Fibroblast of villous mesenchyme (primary cell): ENCODE results near the gene NME7. TPM values are rescaled to one million over a fixed set of nuclear protein-coding genes. Genes with fewer than 3 reads are reported as not detected.

Experiments used
- DNase-seq: peaks from one replicate; pipeline ENCODE4 v3.0.0-alpha.2; 2010; ENCODE audit warnings: low read depth
- H3K4me3 ChIP-seq: 2 replicates; pipeline ENCODE4 v1.5.1; 2011; ENCODE audit warnings: low read depth, mild to moderate bottlenecking, low read length
- total RNA-seq: library from RNA; depleted of rRNA; stranded (reverse); fragments of >200 nt; gene quantifications from 2 replicates; pipeline ENCODE4 v1.2.3, GENCODE V29; 2012
- TF ChIP-seq, protein P1 (sequence below): IDR thresholded peaks from 2 replicates; pipeline ENCODE4 v1.5.1; 2012; ENCODE audit warnings: low read depth, mild to moderate bottlenecking, low read length; ENCODE audit not compliant: insufficient read depth

NME7 gene
- total RNA-seq, 1 donor = 41.9 TPM

GRCh38 chr1:169090900-169091311 lies 276.7 kb downstream of the NME7 start:
- TF ChIP-seq, protein P1, sequence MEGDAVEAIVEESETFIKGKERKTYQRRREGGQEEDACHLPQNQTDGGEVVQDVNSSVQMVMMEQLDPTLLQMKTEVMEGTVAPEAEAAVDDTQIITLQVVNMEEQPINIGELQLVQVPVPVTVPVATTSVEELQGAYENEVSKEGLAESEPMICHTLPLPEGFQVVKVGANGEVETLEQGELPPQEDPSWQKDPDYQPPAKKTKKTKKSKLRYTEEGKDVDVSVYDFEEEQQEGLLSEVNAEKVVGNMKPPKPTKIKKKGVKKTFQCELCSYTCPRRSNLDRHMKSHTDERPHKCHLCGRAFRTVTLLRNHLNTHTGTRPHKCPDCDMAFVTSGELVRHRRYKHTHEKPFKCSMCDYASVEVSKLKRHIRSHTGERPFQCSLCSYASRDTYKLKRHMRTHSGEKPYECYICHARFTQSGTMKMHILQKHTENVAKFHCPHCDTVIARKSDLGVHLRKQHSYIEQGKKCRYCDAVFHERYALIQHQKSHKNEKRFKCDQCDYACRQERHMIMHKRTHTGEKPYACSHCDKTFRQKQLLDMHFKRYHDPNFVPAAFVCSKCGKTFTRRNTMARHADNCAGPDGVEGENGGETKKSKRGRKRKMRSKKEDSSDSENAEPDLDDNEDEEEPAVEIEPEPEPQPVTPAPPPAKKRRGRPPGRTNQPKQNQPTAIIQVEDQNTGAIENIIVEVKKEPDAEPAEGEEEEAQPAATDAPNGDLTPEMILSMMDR = no peak
- no peak overlapping the region for H3K4me3 ChIP-seq
- no peak for DNase-seq

DNA sequence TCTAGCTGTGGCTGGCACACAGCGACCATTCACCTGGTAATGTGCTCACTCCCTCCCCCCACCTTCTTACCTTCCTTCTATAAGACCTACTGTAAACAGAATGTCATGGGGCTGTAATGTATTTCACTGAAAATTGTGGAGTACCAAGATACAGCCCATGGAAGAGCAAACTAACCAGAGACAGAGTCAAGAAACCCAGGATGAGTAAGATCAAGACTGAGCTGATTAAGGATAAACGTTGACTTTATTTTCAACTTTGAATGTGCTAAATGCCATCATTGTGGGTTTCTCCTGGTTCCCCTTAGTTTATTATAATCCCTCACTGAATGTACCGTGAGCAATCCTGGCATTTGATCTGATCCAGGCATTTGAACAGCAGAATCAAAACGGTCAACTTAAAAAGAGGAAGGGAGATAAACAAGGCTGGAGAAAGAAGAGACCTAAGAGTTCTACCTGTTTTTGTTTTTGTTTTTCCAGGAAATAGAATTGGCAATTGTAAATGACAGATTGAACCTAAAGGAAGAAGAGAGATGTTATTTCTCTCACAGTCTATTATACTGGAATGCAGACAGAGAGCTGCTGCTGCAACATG lies 277.2 kb downstream of the NME7 start:
- TF ChIP-seq, protein P1 = no peak
- no peak for DNase-seq
- no peak overlapping the region for H3K4me3 ChIP-seq

DNA sequence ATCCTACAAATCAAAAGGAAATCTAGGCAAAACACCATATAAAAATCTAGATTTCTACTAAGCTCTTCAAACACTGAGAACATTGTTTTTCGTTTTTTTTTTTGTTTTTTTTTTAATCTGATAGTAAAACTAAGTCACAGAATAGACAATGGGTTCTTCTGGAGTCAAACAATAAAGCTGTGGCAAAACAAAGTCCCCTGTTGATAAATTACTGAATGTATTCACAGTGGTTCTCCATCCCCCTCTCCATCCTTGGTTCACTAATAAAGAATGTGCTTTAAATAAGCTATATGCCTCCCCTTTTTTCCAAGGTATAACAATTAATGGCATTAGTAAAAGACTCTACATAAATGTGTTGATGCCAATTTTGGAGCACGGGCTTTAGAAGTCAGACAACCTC lies 277.8 kb downstream of the NME7 start:
- DNase-seq = no peak
- TF ChIP-seq, protein P1 = no peak
- no peak overlapping the region for H3K4me3 ChIP-seq

DNA sequence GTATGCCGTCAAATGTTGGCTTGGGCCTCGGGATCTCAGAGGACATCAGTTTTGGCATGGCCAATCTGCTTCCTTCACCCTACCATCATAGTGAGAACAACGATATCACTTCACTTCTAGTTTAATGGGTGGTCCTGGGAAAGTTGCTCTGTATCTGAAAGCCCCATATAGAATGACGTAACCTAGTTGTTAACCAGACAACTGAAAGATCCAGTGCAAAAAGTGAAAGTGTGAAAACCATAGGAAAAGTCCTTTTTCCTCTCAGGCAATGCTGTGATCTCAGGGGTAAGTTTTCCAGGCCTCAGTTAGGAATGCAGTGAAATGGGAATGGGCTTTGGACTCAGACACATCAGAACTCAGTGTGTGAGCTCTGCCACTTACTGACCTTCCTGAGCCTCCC lies 279.7 kb downstream of the NME7 start:
- TF ChIP-seq, protein P1 = no peak
- DNase-seq = no peak
- H3K4me3 ChIP-seq = no peak overlapping the region

DNA sequence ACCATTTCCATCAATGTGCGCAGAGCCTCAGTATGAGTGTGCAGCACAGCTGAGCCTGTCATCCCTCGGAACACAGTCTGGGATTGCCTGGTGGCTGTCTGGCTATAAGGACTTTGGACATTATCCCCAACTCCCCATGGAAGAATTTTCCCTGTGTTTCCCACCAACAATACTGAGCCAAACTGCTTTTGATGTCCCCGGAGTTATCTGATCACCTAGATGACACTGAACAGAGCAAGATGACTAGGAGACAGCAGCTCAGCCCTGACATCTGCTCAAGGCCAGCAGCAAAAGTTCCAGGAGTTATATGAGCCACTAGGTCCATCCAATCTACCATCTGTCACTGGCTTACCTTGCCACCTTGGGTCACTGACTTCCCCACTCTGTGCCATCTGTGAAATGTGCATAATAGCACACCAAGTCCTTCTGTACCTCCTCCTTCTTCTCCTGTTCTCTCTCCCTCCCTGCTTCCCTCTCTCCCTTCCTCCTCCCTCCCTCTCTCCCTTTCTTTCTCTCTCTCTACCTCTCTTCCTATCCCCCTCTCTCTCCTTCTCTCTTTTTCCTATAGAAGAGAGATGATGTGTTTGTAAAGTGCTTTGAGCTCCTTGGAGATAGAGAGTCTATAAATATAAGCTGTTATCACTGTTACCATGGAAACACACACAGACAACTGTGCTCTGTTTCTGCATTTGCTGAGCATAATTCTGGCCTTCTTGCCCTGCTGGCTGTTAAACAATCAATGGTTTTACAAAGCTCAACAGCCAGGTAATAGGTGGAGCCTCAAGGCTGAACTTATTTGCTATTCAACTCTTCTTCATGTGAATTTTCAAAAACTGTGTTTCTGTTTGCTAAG lies 280.8 kb downstream of the NME7 start:
- TF ChIP-seq, protein P1 = no peak
- H3K4me3 ChIP-seq = no peak overlapping the region
- peak; percentile 38 for DNase-seq

GRCh38 chr1:169085911-169086310 lies 281.7 kb downstream of the NME7 start:
- no peak overlapping the region for H3K4me3 ChIP-seq
- no peak for DNase-seq
- TF ChIP-seq, protein P1 = no peak

Other genes with a start within 250 kb of the NME7 start
- gene BLZF1, start 398 bp upstream of the NME7 start, total RNA-seq = 30.0 and 40.6 TPM in 2 replicates
- 0.86 and 0.97 TPM in 2 replicates for gene CCDC181, start 59.7 kb upstream of the NME7 start, total RNA-seq
- gene SLC19A2, start 118.1 kb upstream of the NME7 start, total RNA-seq = 7.3 and 7.7 TPM in 2 replicates
- gene F5, start 218.7 kb upstream of the NME7 start, total RNA-seq = not detected in 2 replicates